GM18873 (cell line): ENCODE data around the gene TOPORS.
"Not testable (repeated sequence)": the region's sequence is repeated elsewhere in the genome, so short reads cannot be mapped to it uniquely, and the experiment has no call there.

Experiments
- ATAC-seq: cut with Tn5 transposase; IDR thresholded peaks from one replicate; pipeline ENCODE4 v1.9.1; 2021; ENCODE audit warnings: mild to moderate bottlenecking, moderate library complexity, moderate number of reproducible peaks; ENCODE audit not compliant: unreplicated experiment, low FRiP score

The TOPORS gene

GRCh38 chr9:32552172-32552872 is at the start of gene TOPORS, which contains the start of gene SMIM27:
TOPORS (minus strand) TSS chr9:32552586; CDS start chr9:32552436, 150 bp downstream.
SMIM27 (plus strand) TSS chr9:32552327; CDS start chr9:32552435, 108 bp downstream.
- peak; percentile 70 for ATAC-seq

GRCh38 chr9:32599021-32599420 is 46.6 kb upstream of the TOPORS start:
- not testable (repeated sequence) for ATAC-seq

- no peak for ATAC-seq
Measured at GRCh38 chr9:32596936-32597335, 44.5 kb upstream of the TOPORS start.

GRCh38 chr9:32596096-32596865 is 43.9 kb upstream of the TOPORS start:
- no peak for ATAC-seq

- ATAC-seq = no peak
Measured at GRCh38 chr9:32590898-32591297, 38.5 kb upstream of the TOPORS start.

- no peak for ATAC-seq
Measured at GRCh38 chr9:32590476-32590875, 38.1 kb upstream of the TOPORS start.

GRCh38 chr9:32589083-32589723 is 36.8 kb upstream of the TOPORS start:
- ATAC-seq = no peak

GRCh38 chr9:32587901-32588300 is 35.5 kb upstream of the TOPORS start:
- ATAC-seq = no peak

- no peak for ATAC-seq
Measured at GRCh38 chr9:32584784-32585183, 32.4 kb upstream of the TOPORS start.

GRCh38 chr9:32581512-32582143 is 29.2 kb upstream of the TOPORS start:
- no peak for ATAC-seq

- no peak for ATAC-seq
Measured at GRCh38 chr9:32580631-32581300, 28.4 kb upstream of the TOPORS start.

- ATAC-seq = no peak
Measured at GRCh38 chr9:32579706-32580331, 27.4 kb upstream of the TOPORS start.

- ATAC-seq = no peak
Measured at GRCh38 chr9:32578976-32579375, 26.6 kb upstream of the TOPORS start.

GRCh38 chr9:32577316-32577715 is 24.9 kb upstream of the TOPORS start:
- no peak for ATAC-seq

GRCh38 chr9:32574858-32575257 is 22.5 kb upstream of the TOPORS start:
- ATAC-seq = no peak

GRCh38 chr9:32573821-32574220 is 21.4 kb upstream of the TOPORS start:
- ATAC-seq = no peak

GRCh38 chr9:32572900-32573523 is 20.6 kb upstream of the TOPORS start, which contains the start of gene NDUFB6:
NDUFB6 (minus strand) TSS chr9:32573159; CDS start chr9:32573060, 99 bp downstream.
- peak; percentile 85 for ATAC-seq

- peak; percentile 88 for ATAC-seq
Measured at GRCh38 chr9:32571969-32572899, 19.8 kb upstream of the TOPORS start.
